ENCODE measurements around the gene DOK7.

DNA sequence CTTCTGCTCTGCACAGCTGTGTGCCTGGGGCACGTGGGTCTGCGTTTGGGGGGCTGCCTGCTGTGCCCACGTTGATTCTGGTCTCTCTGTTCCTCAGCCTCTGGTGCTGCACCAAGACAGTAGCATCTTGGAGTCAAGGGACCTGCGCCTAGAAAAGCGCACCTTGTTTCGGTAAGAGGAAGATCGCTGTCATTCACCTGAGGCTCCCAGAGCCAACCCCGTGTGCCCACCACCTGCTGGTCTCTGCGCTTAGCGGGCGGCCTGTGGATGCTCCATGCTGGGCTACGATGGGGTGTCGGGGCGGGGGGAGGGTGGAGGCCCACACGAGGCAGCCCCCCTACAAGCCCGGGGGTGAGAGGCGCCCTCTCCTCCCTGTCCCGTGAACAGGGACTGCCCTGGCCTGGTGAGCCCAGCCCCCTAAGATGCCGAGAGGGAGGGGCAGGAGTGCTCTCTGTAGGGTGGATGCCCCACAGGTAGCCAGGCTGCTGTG is 40.3 kb upstream of the DOK7 start:
- TF ChIP-seq EZH2 (IDR thresholded peaks at IDR 0.05; ENCODE audit: low read length): no peak
- TF ChIP-seq, protein P1, sequence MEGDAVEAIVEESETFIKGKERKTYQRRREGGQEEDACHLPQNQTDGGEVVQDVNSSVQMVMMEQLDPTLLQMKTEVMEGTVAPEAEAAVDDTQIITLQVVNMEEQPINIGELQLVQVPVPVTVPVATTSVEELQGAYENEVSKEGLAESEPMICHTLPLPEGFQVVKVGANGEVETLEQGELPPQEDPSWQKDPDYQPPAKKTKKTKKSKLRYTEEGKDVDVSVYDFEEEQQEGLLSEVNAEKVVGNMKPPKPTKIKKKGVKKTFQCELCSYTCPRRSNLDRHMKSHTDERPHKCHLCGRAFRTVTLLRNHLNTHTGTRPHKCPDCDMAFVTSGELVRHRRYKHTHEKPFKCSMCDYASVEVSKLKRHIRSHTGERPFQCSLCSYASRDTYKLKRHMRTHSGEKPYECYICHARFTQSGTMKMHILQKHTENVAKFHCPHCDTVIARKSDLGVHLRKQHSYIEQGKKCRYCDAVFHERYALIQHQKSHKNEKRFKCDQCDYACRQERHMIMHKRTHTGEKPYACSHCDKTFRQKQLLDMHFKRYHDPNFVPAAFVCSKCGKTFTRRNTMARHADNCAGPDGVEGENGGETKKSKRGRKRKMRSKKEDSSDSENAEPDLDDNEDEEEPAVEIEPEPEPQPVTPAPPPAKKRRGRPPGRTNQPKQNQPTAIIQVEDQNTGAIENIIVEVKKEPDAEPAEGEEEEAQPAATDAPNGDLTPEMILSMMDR (optimal IDR thresholded peaks at IDR 0.05 in 1 of 3, IDR thresholded peaks at IDR 0.05 in 1 of 3, conservative IDR thresholded peaks at IDR 0.05 in 1 of 3; ENCODE audit: extremely low read depth in 1 of 3, insufficient read depth in 2 of 3, low read length in 3 of 3): no peak
